CD4-positive, alpha-beta T cell (primary cell): ENCODE measurements around the gene MAP3K9. TPM values are rescaled to one million over a fixed set of nuclear protein-coding genes. Genes with fewer than 3 reads are reported as not detected.

Experiments used
- ATAC-seq: fragments of 200-7000 bp; cut with Tn5 transposase; one replicate; pipeline ENCODE4 v1.10.0; 2022; ENCODE audit warnings: mild to moderate bottlenecking; ENCODE audit not compliant: poor library complexity
- CTCF ChIA-PET: fragments of 350-600 bp; sonication (Branson Sonifier 250); formaldehyde crosslinking; loops from one replicate; lab custom pipeline; 2021; ENCODE audit warnings: antibody characterized with exemption, inconsistent platforms; lab: Charles Lee
- POLR2A ChIA-PET: fragments of 350-600 bp; sonication (Branson Sonifier 250); formaldehyde crosslinking; loops from one replicate; lab custom pipeline; 2021; ENCODE audit warnings: antibody characterized with exemption, inconsistent platforms; lab: Charles Lee
- DNase-seq, 14 experiments: peaks; one replicate each; pipeline ENCODE4 v3.0.0-alpha.2; 2013 to 2020; ENCODE audit warnings: mixed read lengths in 2 of 14
- H3K27ac ChIP-seq, 2 donors: one replicate each; pipeline versions ENCODE4 v1.5.1 to v1.7.0; 2013; ENCODE audit warnings: low read length in 2 of 2, low read depth in 1 of 2, mild to moderate bottlenecking in 1 of 2
- H3K27me3 ChIP-seq, 2 experiments: 1 replicate in 1 of 2; 2 replicates in 1 of 2; pipeline versions ENCODE4 v1.6.1 to v1.7.0; 2013; ENCODE audit warnings: low read length in 2 of 2, control low read depth in 1 of 2, mild to moderate bottlenecking in 1 of 2, moderate library complexity in 1 of 2; ENCODE audit not compliant: insufficient read depth in 2 of 2, control insufficient read depth in 1 of 2
- H3K36me3 ChIP-seq: one replicate; pipeline ENCODE4 v1.6.1; 2013; ENCODE audit warnings: low read length, control low read depth; ENCODE audit not compliant: insufficient read depth
- H3K4me1 ChIP-seq: one replicate; pipeline ENCODE4 v1.6.1; 2013; ENCODE audit warnings: low read length, control low read depth; ENCODE audit not compliant: insufficient read depth
- H3K4me3 ChIP-seq: one replicate; pipeline ENCODE4 v1.5.1; 2013; ENCODE audit warnings: mild to moderate bottlenecking, low read length, moderate library complexity
- H3K9me3 ChIP-seq, 2 experiments: 1 replicate in 1 of 2; 2 replicates in 1 of 2; pipeline versions ENCODE4 v1.6.1 to v1.7.0; 2013; ENCODE audit warnings: low read length in 2 of 2, mild to moderate bottlenecking in 2 of 2, control low read depth in 1 of 2, moderate library complexity in 1 of 2; ENCODE audit not compliant: control insufficient read depth in 1 of 2, insufficient read depth in 1 of 2
- H3K27ac Mint-ChIP-seq: one replicate; pipeline ENCODE4 v1.8.0; 2020; ENCODE audit warnings: mixed read lengths
- H3K27me3 Mint-ChIP-seq: one replicate; pipeline ENCODE4 v1.8.0; 2021; ENCODE audit warnings: mixed read lengths
- H3K36me3 Mint-ChIP-seq: one replicate; pipeline ENCODE4 v1.8.0; 2021; ENCODE audit warnings: low read depth, mixed read lengths
- H3K4me1 Mint-ChIP-seq: one replicate; pipeline ENCODE4 v1.8.0; 2021; ENCODE audit warnings: low read depth, mixed read lengths
- H3K4me3 Mint-ChIP-seq: one replicate; pipeline ENCODE4 v1.8.0; 2020; ENCODE audit warnings: mild to moderate bottlenecking, mixed read lengths
- H3K9me3 Mint-ChIP-seq: one replicate; pipeline ENCODE4 v1.8.0; 2020; ENCODE audit warnings: mixed read lengths
- CTCF ChIP-seq: fragments of 200-600 bp; IDR thresholded peaks from one replicate; pipeline ENCODE4 v1.8.0; 2022; ENCODE audit warnings: antibody characterized with exemption, mild to moderate bottlenecking
- intact Hi-C, 2 experiments: fragments of 100-400 bp; cut with DNase I in 1 of 2; cut with micrococcal nuclease in 1 of 2; formaldehyde crosslinking; loops; one replicate each; pipeline versions ENCODE4 v1.15.1 to v1.9.0; 2023 to 2025; cut with DNase I, micrococcal nuclease
- total RNA-seq, 174 experiments: library from RNA in 2 of 174; stranded (reverse) in 2 of 174; gene quantifications; one replicate each; pipeline ENCODE4 v1.2.3 and lab custom pipeline; 2021 to 2026

Gene MAP3K9
- total RNA-seq, 2 experiments from 2014 or later, result 5.9 to 6.3 TPM

- TF ChIP-seq CTCF, result no peak
- ATAC-seq (no peak), DNase-seq (no peak)
- no peaks in the 10 kb centered on the region for H3K27me3 ChIP-seq
- Mint-ChIP-seq H3K36me3 (peaks cover 47% of the 10 kb centered on the region), H3K4me1 (no peaks in the 10 kb centered on the region), H3K4me3 (no peak overlapping the region), H3K9me3 (no peaks in the 10 kb centered on the region), H3K27me3 (no peaks in the 10 kb centered on the region), H3K27ac (no peak overlapping the region)
- H3K9me3 ChIP-seq, result no peaks in the 10 kb centered on the region
- no peak overlapping the region for H3K27ac ChIP-seq
- ChIA-PET CTCF (no interaction called here), POLR2A (interaction anchor here (0.6 kb wide), 1 partner anchor 28 kb away, joined by 3 read pairs; no protein-coding TSS in a partner anchor)
- no peak overlapping the region for H3K4me3 ChIP-seq
- intact Hi-C loops, result no loop called here
- peaks cover 51% of the 10 kb centered on the region for H3K36me3 ChIP-seq
- no peaks in the 10 kb centered on the region for H3K4me1 ChIP-seq
Measured at GRCh38 chr14:70735043-70735442, 74.3 kb downstream of the MAP3K9 start.

- Mint-ChIP-seq H3K36me3 (peaks cover 31% of the 10 kb centered on the region), H3K9me3 (no peaks in the 10 kb centered on the region), H3K4me1 (no peaks in the 10 kb centered on the region), H3K4me3 (no peak overlapping the region), H3K27ac (no peak overlapping the region), H3K27me3 (no peaks in the 10 kb centered on the region)
- no peaks in the 10 kb centered on the region for H3K9me3 ChIP-seq
- H3K27ac ChIP-seq, result no peak overlapping the region
- H3K4me3 ChIP-seq, result no peak overlapping the region
- ChIA-PET POLR2A (no interaction called here), CTCF (no interaction called here)
- no peak for TF ChIP-seq CTCF
- intact Hi-C loops, result no loop called here
- no peak for ATAC-seq
- no peaks in the 10 kb centered on the region for H3K4me1 ChIP-seq
- H3K27me3 ChIP-seq, result no peaks in the 10 kb centered on the region
- DNase-seq, result no peak
- peaks cover 26% of the 10 kb centered on the region for H3K36me3 ChIP-seq
Measured at GRCh38 chr14:70731447-70732239, 77.7 kb downstream of the MAP3K9 start.

GRCh38 chr14:70730393-70730792 lies 78.9 kb downstream of the MAP3K9 start:
- no peak for TF ChIP-seq CTCF
- H3K4me3 Mint-ChIP-seq, result no peak overlapping the region
- no peaks in the 10 kb centered on the region for H3K4me1 ChIP-seq
- no peak for DNase-seq
- ChIA-PET CTCF (no interaction called here), POLR2A (no interaction called here)
- H3K4me1 Mint-ChIP-seq, result no peaks in the 10 kb centered on the region
- intact Hi-C loops, result no loop called here
- H3K9me3 Mint-ChIP-seq, result no peaks in the 10 kb centered on the region
- ATAC-seq, result no peak
- H3K27me3 ChIP-seq, result no peaks in the 10 kb centered on the region
- H3K36me3 ChIP-seq, result peaks cover 22% of the 10 kb centered on the region
- H3K4me3 ChIP-seq, result no peak overlapping the region
- H3K27ac Mint-ChIP-seq, result no peak overlapping the region
- H3K27me3 Mint-ChIP-seq, result no peaks in the 10 kb centered on the region
- H3K9me3 ChIP-seq, result no peaks in the 10 kb centered on the region
- H3K27ac ChIP-seq, result no peak overlapping the region
- peaks cover 23% of the 10 kb centered on the region for H3K36me3 Mint-ChIP-seq
